Transverse colon (tissue), 4 donors: Measurements from ENCODE around the gene CGA.

ENCODE experiments used
- CTCF ChIP-seq, 5 experiments: fragments of 200-600 bp in 3 of 5; fragments of 450-650 bp in 2 of 5; sonication (generic) in 3 of 5; IDR thresholded peaks; 1 replicate in 2 of 5; 2 replicates in 3 of 5; pipeline ENCODE4 v1.5.1; 2016 to 2017; ENCODE audit warnings: antibody characterized with exemption in 5 of 5, inconsistent platforms in 3 of 5, mild to moderate bottlenecking in 2 of 5, moderate library complexity in 1 of 5
- POLR2A ChIP-seq: fragments of 450-650 bp; IDR thresholded peaks from one replicate; pipeline ENCODE4 v1.6.1; 2016; ENCODE audit warnings: antibody characterized with exemption, mild to moderate bottlenecking, moderate library complexity
- POLR2AphosphoS5 ChIP-seq, 3 donors: sonication (generic); formaldehyde crosslinking; IDR thresholded peaks; one replicate each; pipeline ENCODE4 v1.6.1; 2016; ENCODE audit warnings: antibody characterized with exemption in 3 of 3

- no peak for TF ChIP-seq CTCF (IDR thresholded peaks at IDR 0.05)
- no peak for TF ChIP-seq POLR2A
- TF ChIP-seq POLR2AphosphoS5 (IDR thresholded peaks at IDR 0.05): no peak
These were observed 9.2 kb upstream of the CGA start for GRCh38 chr6:87103977-87104601.
